Gastrocnemius medialis (tissue), 4 donors: ENCODE measurements around the gene PRR12. TPM values are rescaled to one million over a fixed set of nuclear protein-coding genes. Genes with fewer than 3 reads are reported as not detected.

ENCODE experiments used
- ATAC-seq, 2 donors: fragments of 150-250 bp; one replicate each; pipeline ENCODE4 v1.9.1; 2016
- DNase-seq, 2 donors: peaks; one replicate each; pipeline ENCODE4 v3.0.0-alpha.2; 2019
- H3K27ac ChIP-seq, 4 donors: fragments of 200-600 bp; sonication (generic); 1 replicate in 1 of 4; 2 replicates in 3 of 4; pipeline ENCODE4 v1.5.1; 2016 to 2018; ENCODE audit warnings: mild to moderate bottlenecking in 2 of 4, moderate library complexity in 1 of 4
- H3K27me3 ChIP-seq, 3 donors: fragments of 200-600 bp; sonication (generic) in 2 of 3; 1 replicate in 1 of 3; 2 replicates in 2 of 3; pipeline versions ENCODE4 v1.5.1 to v1.6.0; 2016 to 2019; ENCODE audit warnings: mild to moderate bottlenecking in 1 of 3, moderate library complexity in 1 of 3
- H3K36me3 ChIP-seq, 2 donors: fragments of 200-600 bp; sonication (generic) in 1 of 2; one replicate each; pipeline ENCODE4 v1.5.1; 2017 to 2018
- H3K4me1 ChIP-seq, 2 donors: fragments of 200-600 bp; sonication (generic) in 1 of 2; one replicate each; pipeline ENCODE4 v1.5.1; 2016 to 2017; ENCODE audit warnings: mild to moderate bottlenecking in 2 of 2
- H3K4me3 ChIP-seq, 4 donors: fragments of 200-600 bp; sonication (generic) in 3 of 4; 1 replicate in 1 of 4; 2 replicates in 3 of 4; pipeline ENCODE4 v1.5.1; 2016 to 2019; ENCODE audit warnings: mild to moderate bottlenecking in 2 of 4
- H3K9me3 ChIP-seq, 3 donors: fragments of 200-600 bp; sonication (generic) in 2 of 3; 1 replicate in 1 of 3; 2 replicates in 2 of 3; pipeline ENCODE4 v1.5.1; 2016 to 2019
- POLR2A ChIP-seq, 2 donors: fragments of 450-650 bp; IDR thresholded peaks; one replicate each; pipeline ENCODE4 v1.6.1; 2017; ENCODE audit warnings: antibody characterized with exemption in 2 of 2, mild to moderate bottlenecking in 2 of 2, moderate library complexity in 2 of 2
- in situ Hi-C, 4 donors: fragments of 200-750 bp; cut with MboI; loops; one replicate each; pipeline versions ENCODE4 v1.15.0 to v1.8.0; 2017; ENCODE audit warnings: low sequenced_read_pairs in 4 of 4
- intact Hi-C: fragments of 100-400 bp; cut with DNase I; formaldehyde crosslinking; loops from one replicate; pipeline ENCODE4 v1.15.1; 2023; ENCODE audit warnings: low total_unique reads
- total RNA-seq, 4 donors: library from RNA; depleted of rRNA; stranded (reverse); fragments of >200 nt; gene quantifications; one replicate each; pipeline versions ENCODE4 v1.1.0 to v1.2.3, GENCODE V29; 2016
- TF ChIP-seq, protein P1 (sequence below), 5 experiments: fragments of 450-650 bp in 3 of 5; fragments of 200-600 bp in 2 of 5; sonication (generic) in 2 of 5; IDR thresholded peaks in 4 of 5; conservative IDR thresholded peaks in 1 of 5; 1 replicate in 4 of 5; 2 replicates in 1 of 5; pipeline ENCODE4 v1.5.1; 2016 to 2019; ENCODE audit warnings: antibody characterized with exemption in 5 of 5, mild to moderate bottlenecking in 3 of 5, moderate library complexity in 3 of 5

The PRR12 gene
- total RNA-seq, 4 donors from 2014 or later, result 3.4 to 7.7 (median 3.8) TPM

DNA sequence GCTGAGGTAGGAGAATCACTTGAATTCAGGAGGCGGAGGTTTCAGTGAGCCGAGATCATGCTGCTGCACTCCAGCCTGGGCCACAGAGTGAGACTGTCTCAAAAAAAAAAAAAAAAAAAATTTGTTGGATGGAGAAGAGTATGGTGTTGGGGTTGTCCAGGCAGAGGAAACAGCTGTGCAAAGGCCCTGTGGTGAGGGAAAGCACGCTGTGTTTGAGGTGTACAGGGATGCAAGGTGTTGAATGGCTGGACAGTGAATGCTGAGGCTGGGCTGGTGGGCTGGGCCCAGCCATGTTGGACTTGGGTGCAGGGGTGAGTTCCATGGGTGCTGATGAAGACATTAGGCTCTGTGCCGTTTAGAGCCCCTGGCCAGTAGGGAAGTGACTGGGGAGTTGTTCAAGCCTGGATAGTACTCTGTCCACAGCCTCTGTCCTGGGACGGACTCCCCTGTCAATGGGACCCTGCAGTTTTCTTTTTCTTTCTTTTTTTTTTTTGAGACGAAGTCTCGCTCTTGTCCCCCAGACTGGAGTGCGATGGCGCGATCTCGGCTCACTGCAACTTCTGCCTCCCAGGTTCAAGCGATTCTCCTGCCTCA lies 18.6 kb downstream of the PRR12 start:
- peaks cover 7 to 9% of the 10 kb centered on the region in 2 donors for H3K4me1 ChIP-seq
- TF ChIP-seq, protein P1, sequence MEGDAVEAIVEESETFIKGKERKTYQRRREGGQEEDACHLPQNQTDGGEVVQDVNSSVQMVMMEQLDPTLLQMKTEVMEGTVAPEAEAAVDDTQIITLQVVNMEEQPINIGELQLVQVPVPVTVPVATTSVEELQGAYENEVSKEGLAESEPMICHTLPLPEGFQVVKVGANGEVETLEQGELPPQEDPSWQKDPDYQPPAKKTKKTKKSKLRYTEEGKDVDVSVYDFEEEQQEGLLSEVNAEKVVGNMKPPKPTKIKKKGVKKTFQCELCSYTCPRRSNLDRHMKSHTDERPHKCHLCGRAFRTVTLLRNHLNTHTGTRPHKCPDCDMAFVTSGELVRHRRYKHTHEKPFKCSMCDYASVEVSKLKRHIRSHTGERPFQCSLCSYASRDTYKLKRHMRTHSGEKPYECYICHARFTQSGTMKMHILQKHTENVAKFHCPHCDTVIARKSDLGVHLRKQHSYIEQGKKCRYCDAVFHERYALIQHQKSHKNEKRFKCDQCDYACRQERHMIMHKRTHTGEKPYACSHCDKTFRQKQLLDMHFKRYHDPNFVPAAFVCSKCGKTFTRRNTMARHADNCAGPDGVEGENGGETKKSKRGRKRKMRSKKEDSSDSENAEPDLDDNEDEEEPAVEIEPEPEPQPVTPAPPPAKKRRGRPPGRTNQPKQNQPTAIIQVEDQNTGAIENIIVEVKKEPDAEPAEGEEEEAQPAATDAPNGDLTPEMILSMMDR (IDR thresholded peaks at IDR 0.05 in 4 of 5, conservative IDR thresholded peaks at IDR 0.05 in 1 of 5), result no peak
- no peak for TF ChIP-seq POLR2A (IDR thresholded peaks at IDR 0.05)
- no peak for ATAC-seq
- H3K4me3 ChIP-seq, result no peak overlapping the region
- no peak for DNase-seq
- intact Hi-C loops (no loop called here), in situ Hi-C loops (no loop called here)
- H3K27me3 ChIP-seq, result no peaks in the 10 kb centered on the region
- H3K36me3 ChIP-seq, result peaks cover 0 to 18% of the 10 kb centered on the region in 2 donors
- no peaks in the 10 kb centered on the region for H3K9me3 ChIP-seq
- no peak overlapping the region for H3K27ac ChIP-seq

DNA sequence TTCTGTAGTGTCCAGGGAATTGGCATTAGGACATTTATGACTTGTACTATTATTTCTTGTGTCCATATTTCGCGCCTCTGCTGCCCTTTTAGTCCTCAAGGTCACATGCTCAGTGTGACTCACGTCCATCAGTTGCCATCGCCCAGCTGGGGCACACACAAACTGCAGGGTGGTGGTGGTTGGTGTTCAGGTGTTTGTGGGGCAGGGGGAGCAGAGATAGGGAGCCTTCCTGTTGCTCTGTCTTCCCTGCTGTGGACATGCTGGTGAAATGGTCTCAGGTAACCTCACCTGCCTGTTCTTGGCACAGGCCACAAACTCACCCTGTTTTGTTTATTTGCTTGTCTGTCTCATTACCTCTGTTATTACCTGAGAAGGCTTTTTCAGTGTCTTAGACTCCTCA lies 22.4 kb downstream of the PRR12 start:
- ATAC-seq, result peak; percentile 48 to 70
- TF ChIP-seq, protein P1 (IDR thresholded peaks at IDR 0.05 in 4 of 5, conservative IDR thresholded peaks at IDR 0.05 in 1 of 5), result no peak
- TF ChIP-seq POLR2A (IDR thresholded peaks at IDR 0.05), result no peak
- Histone ChIP-seq H3K9me3 (no peaks in the 10 kb centered on the region), H3K27me3 (no peaks in the 10 kb centered on the region), H3K4me3 (no peak overlapping the region), H3K36me3 (peaks cover 0 to 39% of the 10 kb centered on the region in 2 donors), H3K4me1 (no peaks in the 10 kb centered on the region), H3K27ac (no peak overlapping the region)
- intact Hi-C loops (no loop called here), in situ Hi-C loops (no loop called here)
- peak in 1 of 2 donors; percentile 38 for DNase-seq

DNA sequence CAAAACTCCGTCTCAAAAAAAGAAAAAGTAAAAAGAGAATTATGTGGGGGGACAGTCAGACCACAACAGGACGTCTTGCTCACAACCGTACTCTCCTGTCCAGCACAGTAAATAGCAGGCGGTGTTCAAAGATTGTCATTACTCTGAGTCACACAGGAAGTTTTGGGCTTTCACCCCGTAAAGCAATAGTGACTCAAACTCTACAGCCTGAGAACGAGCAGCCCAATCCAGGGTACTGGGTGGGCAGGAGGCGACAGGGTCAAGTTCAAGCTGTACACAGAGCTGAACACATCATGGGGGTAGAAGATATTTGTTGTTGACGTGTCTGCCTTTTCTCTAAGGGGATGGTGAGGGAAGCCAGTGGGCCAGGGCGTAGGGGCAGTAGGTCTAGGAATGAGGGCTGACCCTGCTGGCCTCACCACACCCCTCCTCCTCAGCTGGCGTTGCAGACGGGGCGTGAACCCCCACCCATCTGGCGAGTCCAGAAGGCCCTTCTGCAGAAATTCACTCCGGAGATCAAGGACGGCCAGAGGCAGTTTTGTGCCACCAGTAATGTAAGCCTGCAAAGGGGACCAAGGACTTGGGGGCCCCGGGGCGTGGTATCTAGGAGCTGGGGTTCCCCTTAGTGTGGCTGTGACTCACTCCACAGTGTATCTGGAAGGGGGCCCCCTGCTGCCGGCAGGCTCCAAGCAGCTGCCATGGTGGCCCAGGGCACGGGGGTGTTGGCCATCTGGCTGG lies 23.3 kb downstream of the PRR12 start:
- H3K9me3 ChIP-seq, result no peaks in the 10 kb centered on the region
- TF ChIP-seq, protein P1 (IDR thresholded peaks at IDR 0.05 in 4 of 5, conservative IDR thresholded peaks at IDR 0.05 in 1 of 5), result no peak
- no peak for TF ChIP-seq POLR2A (IDR thresholded peaks at IDR 0.05)
- H3K4me3 ChIP-seq, result no peak overlapping the region
- no peaks in the 10 kb centered on the region for H3K27me3 ChIP-seq
- DNase-seq, result no peak
- H3K27ac ChIP-seq, result no peak overlapping the region
- intact Hi-C loops, result no loop called here
- peak in 1 of 2 donors; percentile 30 for ATAC-seq
- in situ Hi-C loops, result no loop called here
- no peaks in the 10 kb centered on the region for H3K4me1 ChIP-seq
- peaks cover 0 to 30% of the 10 kb centered on the region in 2 donors for H3K36me3 ChIP-seq

DNA sequence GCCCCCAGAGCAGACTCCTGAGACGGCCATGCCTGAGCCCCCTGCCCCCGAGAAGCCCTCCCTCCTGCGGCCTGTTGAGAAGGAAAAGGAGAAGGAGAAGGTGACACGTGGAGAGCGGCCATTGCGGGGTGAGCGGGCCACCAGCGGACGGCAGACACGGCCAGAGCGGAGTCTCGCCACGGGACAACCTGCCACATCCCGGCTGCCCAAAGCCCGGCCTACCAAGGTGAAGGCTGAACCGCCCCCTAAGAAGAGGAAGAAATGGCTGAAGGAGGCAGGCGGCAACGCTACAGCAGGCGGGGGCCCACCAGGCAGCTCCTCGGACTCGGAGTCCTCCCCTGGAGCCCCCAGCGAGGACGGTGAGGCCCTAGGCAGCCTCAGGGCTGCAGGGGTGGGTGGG lies 24.9 kb downstream of the PRR12 start:
- ATAC-seq, result no peak
- DNase-seq, result no peak
- in situ Hi-C loops, result no loop called here
- intact Hi-C loops, result no loop called here
- H3K27me3 ChIP-seq, result no peaks in the 10 kb centered on the region
- H3K9me3 ChIP-seq, result no peaks in the 10 kb centered on the region
- TF ChIP-seq, protein P1 (IDR thresholded peaks at IDR 0.05 in 4 of 5, conservative IDR thresholded peaks at IDR 0.05 in 1 of 5), result no peak
- TF ChIP-seq POLR2A (IDR thresholded peaks at IDR 0.05), result no peak
- H3K27ac ChIP-seq, result no peak overlapping the region
- peaks cover 0 to 29% of the 10 kb centered on the region in 2 donors for H3K36me3 ChIP-seq
- no peaks in the 10 kb centered on the region for H3K4me1 ChIP-seq
- H3K4me3 ChIP-seq, result no peak overlapping the region
